ENCODE data around the gene TREML1. TPM values are rescaled to one million over a fixed set of nuclear protein-coding genes. Genes with fewer than 3 reads are reported as not detected.

Gene TREML1
- polyA plus RNA-seq, 3 donors = 0.65 to 3.6 (median 2.6) TPM

DNA sequence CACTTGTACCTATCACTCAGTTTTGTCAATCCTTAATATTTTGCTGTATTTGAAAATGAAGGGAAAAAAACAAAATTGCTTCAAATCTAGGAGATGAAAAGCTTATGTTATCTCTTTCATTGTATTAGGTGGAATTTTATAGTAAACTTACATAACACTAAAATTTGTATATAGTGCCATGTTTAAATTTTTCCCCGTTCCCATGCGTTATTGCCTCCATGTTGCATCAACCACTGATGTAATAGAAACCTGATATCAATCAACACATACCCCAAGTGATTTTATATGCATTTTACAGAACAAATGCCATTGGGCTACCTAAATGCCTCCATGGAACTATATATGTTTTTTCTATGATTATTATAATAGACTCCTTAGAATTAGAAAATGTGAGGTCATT is 23.5 kb upstream of the TREML1 start:
- Mint-ChIP-seq H3K4me3 (no peak overlapping the region), H3K9me3 (peaks cover 0 to 5% (median 0%) of the 10 kb centered on the region in 7 donors), H3K36me3 (peaks cover 15 to 30% of the 10 kb centered on the region in 2 donors), H3K27ac (no peak overlapping the region), H3K27me3 (ENCODE audit: low read depth in 3 of 3) (peaks cover 0 to 8% (median 4%) of the 10 kb centered on the region in 3 donors), H3K4me1 (peaks cover 39% of the 10 kb centered on the region)
- H3K4me3 ChIP-seq (replicated peaks in 1 of 3; ENCODE audit: low read depth in 2 of 3, low read length in 3 of 3) = no peak overlapping the region
- intact Hi-C loops (cut with micrococcal nuclease) = no loop called here
- TF ChIP-seq, protein P1, sequence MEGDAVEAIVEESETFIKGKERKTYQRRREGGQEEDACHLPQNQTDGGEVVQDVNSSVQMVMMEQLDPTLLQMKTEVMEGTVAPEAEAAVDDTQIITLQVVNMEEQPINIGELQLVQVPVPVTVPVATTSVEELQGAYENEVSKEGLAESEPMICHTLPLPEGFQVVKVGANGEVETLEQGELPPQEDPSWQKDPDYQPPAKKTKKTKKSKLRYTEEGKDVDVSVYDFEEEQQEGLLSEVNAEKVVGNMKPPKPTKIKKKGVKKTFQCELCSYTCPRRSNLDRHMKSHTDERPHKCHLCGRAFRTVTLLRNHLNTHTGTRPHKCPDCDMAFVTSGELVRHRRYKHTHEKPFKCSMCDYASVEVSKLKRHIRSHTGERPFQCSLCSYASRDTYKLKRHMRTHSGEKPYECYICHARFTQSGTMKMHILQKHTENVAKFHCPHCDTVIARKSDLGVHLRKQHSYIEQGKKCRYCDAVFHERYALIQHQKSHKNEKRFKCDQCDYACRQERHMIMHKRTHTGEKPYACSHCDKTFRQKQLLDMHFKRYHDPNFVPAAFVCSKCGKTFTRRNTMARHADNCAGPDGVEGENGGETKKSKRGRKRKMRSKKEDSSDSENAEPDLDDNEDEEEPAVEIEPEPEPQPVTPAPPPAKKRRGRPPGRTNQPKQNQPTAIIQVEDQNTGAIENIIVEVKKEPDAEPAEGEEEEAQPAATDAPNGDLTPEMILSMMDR (IDR thresholded peaks at IDR 0.05) = no peak
- H3K79me2 ChIP-seq (ENCODE audit: insufficient read depth, low read length) = no peaks in the 10 kb centered on the region
- H3K27ac ChIP-seq (ENCODE audit: low read depth in 1 of 2, low read length in 2 of 2) = no peak overlapping the region
- no peaks in the 10 kb centered on the region for H3K27me3 ChIP-seq (ENCODE audit: control insufficient read depth in 2 of 2, insufficient read depth in 2 of 2, low read length in 2 of 2)
- DNase-seq = no peak
- H3K36me3 ChIP-seq (replicated peaks in 1 of 2; ENCODE audit: control insufficient read depth in 1 of 2, insufficient read depth in 2 of 2, low read length in 2 of 2) = no peaks in the 10 kb centered on the region
- no peak overlapping the region for H2AFZ ChIP-seq (ENCODE audit: insufficient read depth, low read depth, low read length, poor library complexity, severe bottlenecking)
- WGBS (ENCODE audit: insufficient coverage) = no CpG with 5 or more reads among the region's 2 CpGs
- peaks cover 13 to 29% of the 10 kb centered on the region in 2 donors for H3K4me1 ChIP-seq (ENCODE audit: control insufficient read depth in 1 of 2, insufficient read depth in 2 of 2, low read length in 2 of 2)
- no peaks in the 10 kb centered on the region for H4K20me1 ChIP-seq (ENCODE audit: insufficient read depth, low read length)
- H3K4me2 ChIP-seq (replicated peaks; ENCODE audit: extremely low read depth, low read length, poor library complexity, severe bottlenecking) = no peak overlapping the region
- no peak overlapping the region for H3K9ac ChIP-seq (ENCODE audit: insufficient read depth, low read length, poor library complexity, severe bottlenecking)
- no peaks in the 10 kb centered on the region for H3K9me3 ChIP-seq (replicated peaks in 1 of 2; ENCODE audit: control insufficient read depth in 1 of 2, insufficient read depth in 1 of 2, low read length in 2 of 2)

DNA sequence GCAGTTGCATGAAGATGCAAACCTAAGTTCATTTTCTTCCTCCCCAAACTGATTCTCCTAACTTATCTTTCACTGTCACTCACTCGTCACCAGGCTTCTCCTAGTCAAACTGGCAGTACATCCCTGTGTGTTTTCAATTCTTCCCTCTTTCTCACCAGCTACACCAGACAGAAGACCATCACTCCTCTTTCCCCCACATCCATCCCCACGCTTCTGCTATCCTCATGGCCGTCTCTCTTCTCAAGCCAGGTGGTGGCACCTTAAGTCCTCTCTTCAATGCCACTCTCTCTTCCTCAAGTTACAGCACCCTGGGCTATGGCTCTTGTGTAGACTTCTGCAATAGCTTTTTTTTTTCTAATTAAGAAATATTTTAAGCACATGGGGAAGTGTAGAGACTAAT is 23.1 kb upstream of the TREML1 start:
- peaks cover 0 to 3% (median 0%) of the 10 kb centered on the region in 7 donors for H3K9me3 Mint-ChIP-seq
- intact Hi-C loops (cut with micrococcal nuclease) = no loop called here
- no peak overlapping the region for H3K27ac ChIP-seq (ENCODE audit: low read depth in 1 of 2, low read length in 2 of 2)
- DNase-seq = no peak
- no peaks in the 10 kb centered on the region for H3K27me3 ChIP-seq (ENCODE audit: control insufficient read depth in 2 of 2, insufficient read depth in 2 of 2, low read length in 2 of 2)
- no peaks in the 10 kb centered on the region for H3K9me3 ChIP-seq (replicated peaks in 1 of 2; ENCODE audit: control insufficient read depth in 1 of 2, insufficient read depth in 1 of 2, low read length in 2 of 2)
- no peaks in the 10 kb centered on the region for H4K20me1 ChIP-seq (ENCODE audit: insufficient read depth, low read length)
- peaks cover 11 to 26% of the 10 kb centered on the region in 2 donors for H3K4me1 ChIP-seq (ENCODE audit: control insufficient read depth in 1 of 2, insufficient read depth in 2 of 2, low read length in 2 of 2)
- H2AFZ ChIP-seq (ENCODE audit: insufficient read depth, low read depth, low read length, poor library complexity, severe bottlenecking) = no peak overlapping the region
- WGBS (ENCODE audit: insufficient coverage) = 97% methylated on average over 2 of the region's 3 CpGs
- no peak overlapping the region for H3K4me2 ChIP-seq (replicated peaks; ENCODE audit: extremely low read depth, low read length, poor library complexity, severe bottlenecking)
- H3K36me3 ChIP-seq (replicated peaks in 1 of 2; ENCODE audit: control insufficient read depth in 1 of 2, insufficient read depth in 2 of 2, low read length in 2 of 2) = no peaks in the 10 kb centered on the region
- no peak overlapping the region for H3K9ac ChIP-seq (ENCODE audit: insufficient read depth, low read length, poor library complexity, severe bottlenecking)
- H3K79me2 ChIP-seq (ENCODE audit: insufficient read depth, low read length) = no peaks in the 10 kb centered on the region
- peaks cover 36% of the 10 kb centered on the region for H3K4me1 Mint-ChIP-seq
- peak overlapping the region in 1 of 2 donors; percentile 1 for H3K4me3 Mint-ChIP-seq
- peaks cover 0 to 8% (median 4%) of the 10 kb centered on the region in 3 donors for H3K27me3 Mint-ChIP-seq (ENCODE audit: low read depth in 3 of 3)
- H3K27ac Mint-ChIP-seq = peak overlapping the region in 3 of 7 donors; percentile 0 to 76 (median 7)
- H3K36me3 Mint-ChIP-seq = peaks cover 15 to 29% of the 10 kb centered on the region in 2 donors
- H3K4me3 ChIP-seq (replicated peaks in 1 of 3; ENCODE audit: low read depth in 2 of 3, low read length in 3 of 3) = no peak overlapping the region
- TF ChIP-seq, protein P1 (IDR thresholded peaks at IDR 0.05) = no peak
